Measurements from ENCODE around the gene MYH6. TPM values are rescaled to one million over a fixed set of nuclear protein-coding genes. Genes with fewer than 3 reads are reported as not detected.

Gene MYH6
- total RNA-seq, 1 experiment from 2014 or later = 0.09 TPM

DNA sequence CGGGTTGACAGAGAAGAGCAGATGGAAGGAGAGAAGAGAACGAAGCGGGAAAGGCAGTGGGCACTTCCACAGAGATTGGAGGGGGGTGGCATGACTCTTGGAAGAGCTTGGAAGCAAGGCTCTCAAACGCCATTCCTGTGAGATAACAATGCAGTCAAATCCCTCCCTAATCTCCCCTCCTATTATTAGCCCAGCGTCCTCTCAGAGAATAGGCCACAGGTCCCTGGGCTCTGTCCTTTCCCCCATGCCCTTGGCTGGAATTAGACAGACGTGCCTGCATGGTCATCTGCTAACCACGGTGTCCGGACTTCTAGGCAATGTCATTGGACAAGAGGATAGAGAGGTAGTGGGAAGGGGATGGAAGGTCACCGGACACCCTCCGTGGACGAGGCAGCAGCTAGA lies 35.3 kb upstream of the MYH6 start (continued):
- no peak for TF ChIP-seq MXD4 (CRISPR knock-in tag; IDR thresholded peaks at IDR 0.05; ENCODE audit: borderline replicate concordance)

DNA sequence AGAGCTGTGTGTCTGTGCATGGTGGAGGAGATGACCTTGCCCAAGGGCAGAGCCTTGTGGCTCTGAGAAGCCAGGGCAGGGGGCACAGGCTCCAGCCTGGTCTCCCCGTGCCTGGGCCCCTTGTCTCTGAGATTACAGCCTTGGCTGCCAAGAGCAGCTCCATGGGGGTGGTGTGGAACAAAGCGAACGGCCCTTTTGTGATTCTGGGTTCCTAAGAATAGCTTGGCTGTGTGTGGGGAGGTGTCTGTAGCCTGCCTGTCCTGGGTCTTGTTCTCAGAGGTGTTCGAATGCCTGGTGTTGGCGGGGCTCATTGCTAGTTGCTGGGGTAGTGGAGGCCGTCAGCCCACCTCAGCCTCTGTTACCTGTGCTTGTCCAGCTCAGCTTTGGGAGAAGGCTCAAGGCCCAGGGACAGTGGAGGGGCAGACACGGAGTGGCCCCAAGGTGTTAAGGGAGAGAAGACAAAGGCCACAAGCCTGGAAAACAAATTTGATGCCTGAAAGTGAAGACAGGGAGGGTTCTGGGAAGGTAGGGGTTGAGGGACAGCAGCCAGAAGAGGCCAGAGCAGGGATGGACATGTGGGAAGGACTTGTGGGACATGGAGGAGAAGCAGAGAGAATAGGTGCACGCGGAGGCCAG lies 34.8 kb upstream of the MYH6 start:
- Mint-ChIP-seq H3K4me1 (peaks cover 22% of the 10 kb centered on the region), H3K36me3 (no peaks in the 10 kb centered on the region), H3K27ac (no peak overlapping the region), H3K4me3 (no peak overlapping the region), H3K27me3 (ENCODE audit: low read depth) (peaks cover 21% of the 10 kb centered on the region), H3K9me3 (no peaks in the 10 kb centered on the region)
- CTCF ChIA-PET = interaction anchor here (0.8 to 2.1 kb wide), 8 partner anchors 9 to 156 kb away, joined by 3 to 12 read pairs (median 6); partner anchors contain the start of gene HOMEZ
- POLR2A ChIA-PET = no interaction called here
- no peak for TF ChIP-seq ZNF671 (CRISPR knock-in tag; IDR thresholded peaks at IDR 0.05)
- TF ChIP-seq, protein P1, sequence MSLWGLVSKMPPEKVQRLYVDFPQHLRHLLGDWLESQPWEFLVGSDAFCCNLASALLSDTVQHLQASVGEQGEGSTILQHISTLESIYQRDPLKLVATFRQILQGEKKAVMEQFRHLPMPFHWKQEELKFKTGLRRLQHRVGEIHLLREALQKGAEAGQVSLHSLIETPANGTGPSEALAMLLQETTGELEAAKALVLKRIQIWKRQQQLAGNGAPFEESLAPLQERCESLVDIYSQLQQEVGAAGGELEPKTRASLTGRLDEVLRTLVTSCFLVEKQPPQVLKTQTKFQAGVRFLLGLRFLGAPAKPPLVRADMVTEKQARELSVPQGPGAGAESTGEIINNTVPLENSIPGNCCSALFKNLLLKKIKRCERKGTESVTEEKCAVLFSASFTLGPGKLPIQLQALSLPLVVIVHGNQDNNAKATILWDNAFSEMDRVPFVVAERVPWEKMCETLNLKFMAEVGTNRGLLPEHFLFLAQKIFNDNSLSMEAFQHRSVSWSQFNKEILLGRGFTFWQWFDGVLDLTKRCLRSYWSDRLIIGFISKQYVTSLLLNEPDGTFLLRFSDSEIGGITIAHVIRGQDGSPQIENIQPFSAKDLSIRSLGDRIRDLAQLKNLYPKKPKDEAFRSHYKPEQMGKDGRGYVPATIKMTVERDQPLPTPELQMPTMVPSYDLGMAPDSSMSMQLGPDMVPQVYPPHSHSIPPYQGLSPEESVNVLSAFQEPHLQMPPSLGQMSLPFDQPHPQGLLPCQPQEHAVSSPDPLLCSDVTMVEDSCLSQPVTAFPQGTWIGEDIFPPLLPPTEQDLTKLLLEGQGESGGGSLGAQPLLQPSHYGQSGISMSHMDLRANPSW (CRISPR knock-in tag; conservative IDR thresholded peaks at IDR 0.05; ENCODE audit: low read depth) = no peak
- no peak for TF ChIP-seq ZNF138 (CRISPR knock-in tag; conservative IDR thresholded peaks at IDR 0.05)
- no peak for TF ChIP-seq CBFB (CRISPR knock-in tag; IDR thresholded peaks at IDR 0.05; ENCODE audit: low read depth)
- TF ChIP-seq, protein P2, sequence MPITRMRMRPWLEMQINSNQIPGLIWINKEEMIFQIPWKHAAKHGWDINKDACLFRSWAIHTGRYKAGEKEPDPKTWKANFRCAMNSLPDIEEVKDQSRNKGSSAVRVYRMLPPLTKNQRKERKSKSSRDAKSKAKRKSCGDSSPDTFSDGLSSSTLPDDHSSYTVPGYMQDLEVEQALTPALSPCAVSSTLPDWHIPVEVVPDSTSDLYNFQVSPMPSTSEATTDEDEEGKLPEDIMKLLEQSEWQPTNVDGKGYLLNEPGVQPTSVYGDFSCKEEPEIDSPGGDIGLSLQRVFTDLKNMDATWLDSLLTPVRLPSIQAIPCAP (CRISPR knock-in tag; IDR thresholded peaks at IDR 0.05) = no peak
- TF ChIP-seq, protein P3, sequence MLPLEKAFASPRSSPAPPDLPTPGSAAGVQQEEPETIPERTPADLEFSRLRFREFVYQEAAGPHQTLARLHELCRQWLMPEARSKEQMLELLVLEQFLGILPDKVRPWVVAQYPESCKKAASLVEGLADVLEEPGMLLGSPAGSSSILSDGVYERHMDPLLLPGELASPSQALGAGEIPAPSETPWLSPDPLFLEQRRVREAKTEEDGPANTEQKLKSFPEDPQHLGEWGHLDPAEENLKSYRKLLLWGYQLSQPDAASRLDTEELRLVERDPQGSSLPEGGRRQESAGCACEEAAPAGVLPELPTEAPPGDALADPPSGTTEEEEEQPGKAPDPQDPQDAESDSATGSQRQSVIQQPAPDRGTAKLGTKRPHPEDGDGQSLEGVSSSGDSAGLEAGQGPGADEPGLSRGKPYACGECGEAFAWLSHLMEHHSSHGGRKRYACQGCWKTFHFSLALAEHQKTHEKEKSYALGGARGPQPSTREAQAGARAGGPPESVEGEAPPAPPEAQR (CRISPR knock-in tag; IDR thresholded peaks at IDR 0.05) = no peak
- no peak for TF ChIP-seq NR3C1 (CRISPR knock-in tag; conservative IDR thresholded peaks at IDR 0.05; ENCODE audit: low read depth)
- DNase-seq (ENCODE audit: low spot score) = no peak
- peak; percentile 74 for ATAC-seq

DNA sequence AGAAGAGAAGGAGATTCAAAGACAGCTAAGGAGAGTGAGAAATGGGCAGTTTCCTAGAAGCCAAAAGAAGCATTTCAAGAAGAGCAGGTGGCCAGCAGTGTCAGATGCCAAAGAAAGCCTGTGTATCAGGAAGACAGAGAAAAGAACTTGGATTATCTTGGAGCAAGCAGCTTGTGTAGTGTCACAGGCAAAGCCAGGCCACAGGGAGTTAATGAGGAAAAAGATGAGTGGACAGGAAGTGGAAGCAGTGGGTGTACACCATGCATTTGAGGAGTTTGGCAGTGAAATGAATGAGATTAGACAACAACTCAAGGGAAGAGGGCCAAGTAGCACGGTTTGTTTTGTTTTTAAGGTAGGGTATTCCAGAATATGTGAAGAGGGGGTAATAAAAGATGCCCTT lies 33.0 kb upstream of the MYH6 start:
- Mint-ChIP-seq H3K27ac (no peak overlapping the region), H3K9me3 (no peaks in the 10 kb centered on the region), H3K27me3 (ENCODE audit: low read depth) (peaks cover 21% of the 10 kb centered on the region), H3K36me3 (no peaks in the 10 kb centered on the region), H3K4me3 (no peak overlapping the region), H3K4me1 (peaks cover 26% of the 10 kb centered on the region)
- CTCF ChIA-PET = interaction anchor here (2.0 kb wide), 1 partner anchor 61 kb away, joined by 12 read pairs; no protein-coding TSS in a partner anchor
- POLR2A ChIA-PET = no interaction called here
- DNase-seq (ENCODE audit: low spot score) = no peak
- no peak for ATAC-seq
- TF ChIP-seq, protein P4, sequence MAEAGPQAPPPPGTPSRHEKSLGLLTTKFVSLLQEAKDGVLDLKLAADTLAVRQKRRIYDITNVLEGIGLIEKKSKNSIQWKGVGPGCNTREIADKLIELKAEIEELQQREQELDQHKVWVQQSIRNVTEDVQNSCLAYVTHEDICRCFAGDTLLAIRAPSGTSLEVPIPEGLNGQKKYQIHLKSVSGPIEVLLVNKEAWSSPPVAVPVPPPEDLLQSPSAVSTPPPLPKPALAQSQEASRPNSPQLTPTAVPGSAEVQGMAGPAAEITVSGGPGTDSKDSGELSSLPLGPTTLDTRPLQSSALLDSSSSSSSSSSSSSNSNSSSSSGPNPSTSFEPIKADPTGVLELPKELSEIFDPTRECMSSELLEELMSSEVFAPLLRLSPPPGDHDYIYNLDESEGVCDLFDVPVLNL (CRISPR knock-in tag; IDR thresholded peaks at IDR 0.05; ENCODE audit: borderline replicate concordance, low read depth) = no peak
- no peak for TF ChIP-seq ELF4 (CRISPR knock-in tag; IDR thresholded peaks at IDR 0.05; ENCODE audit: low read depth)
- TF ChIP-seq CREB1 (CRISPR knock-in tag; IDR thresholded peaks at IDR 0.05) = no peak
- TF ChIP-seq TEAD1 (CRISPR knock-in tag; IDR thresholded peaks at IDR 0.05) = no peak
- no peak for TF ChIP-seq JAZF1 (CRISPR knock-in tag; IDR thresholded peaks at IDR 0.05)
- no peak for TF ChIP-seq RELA (CRISPR knock-in tag; IDR thresholded peaks at IDR 0.05; ENCODE audit: borderline replicate concordance)
- no peak for TF ChIP-seq MYBL2 (CRISPR knock-in tag; IDR thresholded peaks at IDR 0.05)
- no peak for TF ChIP-seq EMX1 (CRISPR knock-in tag; IDR thresholded peaks at IDR 0.05)
- no peak for TF ChIP-seq KAT7 (CRISPR knock-in tag; IDR thresholded peaks at IDR 0.05; ENCODE audit: borderline replicate concordance)
- TF ChIP-seq ZNF121 (CRISPR knock-in tag; IDR thresholded peaks at IDR 0.05) = no peak
- no peak for TF ChIP-seq SP1 (CRISPR knock-in tag; conservative IDR thresholded peaks at IDR 0.05)
- TF ChIP-seq, protein P5, sequence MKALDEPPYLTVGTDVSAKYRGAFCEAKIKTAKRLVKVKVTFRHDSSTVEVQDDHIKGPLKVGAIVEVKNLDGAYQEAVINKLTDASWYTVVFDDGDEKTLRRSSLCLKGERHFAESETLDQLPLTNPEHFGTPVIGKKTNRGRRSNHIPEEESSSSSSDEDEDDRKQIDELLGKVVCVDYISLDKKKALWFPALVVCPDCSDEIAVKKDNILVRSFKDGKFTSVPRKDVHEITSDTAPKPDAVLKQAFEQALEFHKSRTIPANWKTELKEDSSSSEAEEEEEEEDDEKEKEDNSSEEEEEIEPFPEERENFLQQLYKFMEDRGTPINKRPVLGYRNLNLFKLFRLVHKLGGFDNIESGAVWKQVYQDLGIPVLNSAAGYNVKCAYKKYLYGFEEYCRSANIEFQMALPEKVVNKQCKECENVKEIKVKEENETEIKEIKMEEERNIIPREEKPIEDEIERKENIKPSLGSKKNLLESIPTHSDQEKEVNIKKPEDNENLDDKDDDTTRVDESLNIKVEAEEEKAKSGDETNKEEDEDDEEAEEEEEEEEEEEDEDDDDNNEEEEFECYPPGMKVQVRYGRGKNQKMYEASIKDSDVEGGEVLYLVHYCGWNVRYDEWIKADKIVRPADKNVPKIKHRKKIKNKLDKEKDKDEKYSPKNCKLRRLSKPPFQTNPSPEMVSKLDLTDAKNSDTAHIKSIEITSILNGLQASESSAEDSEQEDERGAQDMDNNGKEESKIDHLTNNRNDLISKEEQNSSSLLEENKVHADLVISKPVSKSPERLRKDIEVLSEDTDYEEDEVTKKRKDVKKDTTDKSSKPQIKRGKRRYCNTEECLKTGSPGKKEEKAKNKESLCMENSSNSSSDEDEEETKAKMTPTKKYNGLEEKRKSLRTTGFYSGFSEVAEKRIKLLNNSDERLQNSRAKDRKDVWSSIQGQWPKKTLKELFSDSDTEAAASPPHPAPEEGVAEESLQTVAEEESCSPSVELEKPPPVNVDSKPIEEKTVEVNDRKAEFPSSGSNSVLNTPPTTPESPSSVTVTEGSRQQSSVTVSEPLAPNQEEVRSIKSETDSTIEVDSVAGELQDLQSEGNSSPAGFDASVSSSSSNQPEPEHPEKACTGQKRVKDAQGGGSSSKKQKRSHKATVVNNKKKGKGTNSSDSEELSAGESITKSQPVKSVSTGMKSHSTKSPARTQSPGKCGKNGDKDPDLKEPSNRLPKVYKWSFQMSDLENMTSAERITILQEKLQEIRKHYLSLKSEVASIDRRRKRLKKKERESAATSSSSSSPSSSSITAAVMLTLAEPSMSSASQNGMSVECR (CRISPR knock-in tag; IDR thresholded peaks at IDR 0.05; ENCODE audit: borderline replicate concordance) = no peak
- no peak for TF ChIP-seq ESRRA (CRISPR knock-in tag; IDR thresholded peaks at IDR 0.05; ENCODE audit: borderline replicate concordance)
- TF ChIP-seq, protein P6, sequence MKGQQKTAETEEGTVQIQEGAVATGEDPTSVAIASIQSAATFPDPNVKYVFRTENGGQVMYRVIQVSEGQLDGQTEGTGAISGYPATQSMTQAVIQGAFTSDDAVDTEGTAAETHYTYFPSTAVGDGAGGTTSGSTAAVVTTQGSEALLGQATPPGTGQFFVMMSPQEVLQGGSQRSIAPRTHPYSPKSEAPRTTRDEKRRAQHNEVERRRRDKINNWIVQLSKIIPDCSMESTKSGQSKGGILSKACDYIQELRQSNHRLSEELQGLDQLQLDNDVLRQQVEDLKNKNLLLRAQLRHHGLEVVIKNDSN (CRISPR knock-in tag; IDR thresholded peaks at IDR 0.05) = no peak
